OCI-LY7 (cell line): ENCODE data around the gene TBCEL.

Experiments
- EZH2phosphoT487 ChIP-seq: fragments of 200-600 bp; sonication (generic); IDR thresholded peaks from 2 replicates; pipeline ENCODE4 v1.6.1; 2018; ENCODE audit warnings: low read depth, borderline replicate concordance, mild to moderate bottlenecking, mixed run types, antibody characterized with exemption, low read length, moderate library complexity, mixed read lengths
- TF ChIP-seq, protein P1 (sequence below): fragments of 200-600 bp; sonication (generic); conservative IDR thresholded peaks from 2 replicates; pipeline ENCODE4 v1.5.1; 2014; ENCODE audit warnings: mild to moderate bottlenecking, antibody characterized with exemption, low read length, moderate library complexity, mixed read lengths

DNA sequence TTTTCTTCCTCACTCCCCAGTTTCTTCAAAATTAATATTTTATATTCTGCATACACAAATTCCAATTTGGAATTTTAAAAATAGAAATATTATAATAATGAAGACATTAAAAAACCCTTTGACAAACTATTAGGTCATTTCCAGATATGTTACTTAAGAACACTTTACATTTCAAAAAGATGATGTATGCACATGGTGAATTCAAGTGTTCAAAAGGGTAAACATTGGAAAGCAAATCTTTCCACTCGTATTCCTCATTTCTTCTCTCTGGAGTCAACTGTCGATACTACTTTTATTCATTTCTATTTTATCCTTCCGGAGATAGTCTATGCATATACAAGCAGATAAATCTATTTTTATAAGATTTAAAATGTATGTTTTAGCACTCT is 16.7 kb downstream of the TBCEL start:
- TF ChIP-seq, protein P1, sequence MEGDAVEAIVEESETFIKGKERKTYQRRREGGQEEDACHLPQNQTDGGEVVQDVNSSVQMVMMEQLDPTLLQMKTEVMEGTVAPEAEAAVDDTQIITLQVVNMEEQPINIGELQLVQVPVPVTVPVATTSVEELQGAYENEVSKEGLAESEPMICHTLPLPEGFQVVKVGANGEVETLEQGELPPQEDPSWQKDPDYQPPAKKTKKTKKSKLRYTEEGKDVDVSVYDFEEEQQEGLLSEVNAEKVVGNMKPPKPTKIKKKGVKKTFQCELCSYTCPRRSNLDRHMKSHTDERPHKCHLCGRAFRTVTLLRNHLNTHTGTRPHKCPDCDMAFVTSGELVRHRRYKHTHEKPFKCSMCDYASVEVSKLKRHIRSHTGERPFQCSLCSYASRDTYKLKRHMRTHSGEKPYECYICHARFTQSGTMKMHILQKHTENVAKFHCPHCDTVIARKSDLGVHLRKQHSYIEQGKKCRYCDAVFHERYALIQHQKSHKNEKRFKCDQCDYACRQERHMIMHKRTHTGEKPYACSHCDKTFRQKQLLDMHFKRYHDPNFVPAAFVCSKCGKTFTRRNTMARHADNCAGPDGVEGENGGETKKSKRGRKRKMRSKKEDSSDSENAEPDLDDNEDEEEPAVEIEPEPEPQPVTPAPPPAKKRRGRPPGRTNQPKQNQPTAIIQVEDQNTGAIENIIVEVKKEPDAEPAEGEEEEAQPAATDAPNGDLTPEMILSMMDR, result no peak
- no peak for TF ChIP-seq EZH2phosphoT487
